ENCODE measurements around the gene PFKM.

DNA sequence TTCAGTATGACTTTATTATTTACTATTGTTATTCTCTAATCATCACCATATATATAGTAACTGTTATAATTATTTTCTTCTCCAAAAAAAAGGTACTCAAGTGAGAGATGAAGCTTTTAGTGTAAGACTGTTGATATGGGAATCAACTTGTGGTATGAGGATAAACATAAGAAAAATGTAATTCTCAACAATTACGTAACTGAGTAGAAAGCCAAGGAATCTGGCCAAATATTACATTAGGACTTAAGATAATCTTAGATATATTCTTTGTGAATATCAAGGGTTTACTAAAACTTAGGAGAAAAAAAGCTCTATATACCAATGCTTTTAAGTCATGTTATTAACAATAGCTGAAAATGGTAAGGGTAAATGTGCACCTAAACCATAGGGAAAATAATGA lies 26.6 kb upstream of the PFKM start:
- TF ChIP-seq, protein P1, sequence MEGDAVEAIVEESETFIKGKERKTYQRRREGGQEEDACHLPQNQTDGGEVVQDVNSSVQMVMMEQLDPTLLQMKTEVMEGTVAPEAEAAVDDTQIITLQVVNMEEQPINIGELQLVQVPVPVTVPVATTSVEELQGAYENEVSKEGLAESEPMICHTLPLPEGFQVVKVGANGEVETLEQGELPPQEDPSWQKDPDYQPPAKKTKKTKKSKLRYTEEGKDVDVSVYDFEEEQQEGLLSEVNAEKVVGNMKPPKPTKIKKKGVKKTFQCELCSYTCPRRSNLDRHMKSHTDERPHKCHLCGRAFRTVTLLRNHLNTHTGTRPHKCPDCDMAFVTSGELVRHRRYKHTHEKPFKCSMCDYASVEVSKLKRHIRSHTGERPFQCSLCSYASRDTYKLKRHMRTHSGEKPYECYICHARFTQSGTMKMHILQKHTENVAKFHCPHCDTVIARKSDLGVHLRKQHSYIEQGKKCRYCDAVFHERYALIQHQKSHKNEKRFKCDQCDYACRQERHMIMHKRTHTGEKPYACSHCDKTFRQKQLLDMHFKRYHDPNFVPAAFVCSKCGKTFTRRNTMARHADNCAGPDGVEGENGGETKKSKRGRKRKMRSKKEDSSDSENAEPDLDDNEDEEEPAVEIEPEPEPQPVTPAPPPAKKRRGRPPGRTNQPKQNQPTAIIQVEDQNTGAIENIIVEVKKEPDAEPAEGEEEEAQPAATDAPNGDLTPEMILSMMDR (IDR thresholded peaks at IDR 0.05; ENCODE audit: extremely low read depth in 1 of 2, insufficient read depth in 1 of 2, low read depth in 1 of 2, low read length in 2 of 2), result no peak
- TF ChIP-seq POLR2A (IDR thresholded peaks at IDR 0.05; ENCODE audit: low read depth, low read length) (no peak), EZH2 (IDR thresholded peaks at IDR 0.05; ENCODE audit: borderline replicate concordance, low read depth, low read length, severe bottlenecking) (no peak), POLR2AphosphoS5 (IDR thresholded peaks at IDR 0.05; ENCODE audit: insufficient read depth, low read depth, low read length) (no peak), GATA2 (IDR thresholded peaks at IDR 0.05; ENCODE audit: insufficient read depth, insufficient read length, low read depth, low read length) (no peak), MYC (IDR thresholded peaks at IDR 0.05; ENCODE audit: low read depth, low read length) (no peak), FOS (IDR thresholded peaks at IDR 0.05; ENCODE audit: borderline replicate concordance, insufficient read depth, low read length) (no peak), JUN (IDR thresholded peaks at IDR 0.05; ENCODE audit: borderline replicate concordance, insufficient read depth, insufficient read length, low read depth) (no peak)
- TF ChIP-seq, protein P2, sequence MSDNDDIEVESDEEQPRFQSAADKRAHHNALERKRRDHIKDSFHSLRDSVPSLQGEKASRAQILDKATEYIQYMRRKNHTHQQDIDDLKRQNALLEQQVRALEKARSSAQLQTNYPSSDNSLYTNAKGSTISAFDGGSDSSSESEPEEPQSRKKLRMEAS (IDR thresholded peaks at IDR 0.05; ENCODE audit: insufficient read depth, insufficient read length), result no peak
